HG02852 (cell line): ENCODE results near the gene RNF157.

ENCODE experiments used
- ATAC-seq: cut with Tn5 transposase; IDR thresholded peaks from one replicate; pipeline ENCODE4 v1.9.1; 2021; ENCODE audit warnings: mild to moderate bottlenecking, moderate library complexity; ENCODE audit not compliant: unreplicated experiment

RNF157 gene

DNA sequence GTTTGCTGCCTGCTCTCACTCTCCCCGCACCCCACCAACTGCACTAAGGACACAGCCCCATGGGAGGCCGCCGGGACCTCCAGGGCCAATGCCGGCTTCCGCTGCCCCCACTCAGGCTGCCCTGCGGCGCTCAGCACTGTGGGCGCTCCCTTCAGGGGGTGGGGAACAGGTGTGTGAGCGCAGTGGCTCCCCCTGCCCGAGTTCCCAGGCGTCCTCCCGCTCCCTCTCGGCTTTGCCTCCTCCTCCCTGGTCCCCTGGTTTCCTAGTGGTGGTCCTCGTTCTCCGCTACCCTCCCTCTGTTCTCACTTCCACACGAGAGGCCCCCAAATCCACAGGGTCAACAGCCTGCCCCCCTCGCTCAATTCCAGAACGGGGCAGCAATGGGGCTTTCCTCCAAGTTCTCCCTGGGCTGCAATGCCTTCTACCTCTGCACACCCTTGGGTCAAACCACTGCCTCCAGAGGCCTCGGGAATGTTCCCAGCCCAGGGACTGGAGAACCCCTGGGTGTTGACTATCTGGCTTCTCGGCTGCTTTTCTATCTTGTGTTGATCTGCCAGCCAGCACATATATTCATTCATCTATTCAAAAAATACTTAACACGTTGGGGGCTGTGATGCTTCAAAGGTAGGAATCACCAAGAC is 109.1 kb downstream of the RNF157 start:
- no peak for ATAC-seq

DNA sequence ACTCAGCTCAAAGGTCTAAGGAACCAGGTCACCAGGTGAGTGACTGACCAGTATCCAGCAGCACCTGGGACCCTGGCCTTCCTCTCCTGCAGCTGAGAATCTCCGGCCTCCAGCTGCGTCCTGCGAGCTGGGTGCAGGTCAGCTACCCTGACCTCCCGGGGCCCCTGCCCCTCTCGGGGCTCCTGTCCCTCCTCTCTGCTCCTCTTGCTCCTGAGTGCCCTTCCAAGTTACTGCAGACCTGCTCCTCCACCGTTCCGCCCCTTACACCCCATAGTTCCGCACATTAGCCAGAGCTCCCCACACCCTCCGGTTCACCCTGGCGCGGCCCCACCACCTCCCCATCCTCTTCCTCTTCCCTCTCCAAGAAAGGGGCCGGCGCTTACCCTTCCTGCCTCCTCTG is 109.8 kb downstream of the RNF157 start:
- no peak for ATAC-seq

DNA sequence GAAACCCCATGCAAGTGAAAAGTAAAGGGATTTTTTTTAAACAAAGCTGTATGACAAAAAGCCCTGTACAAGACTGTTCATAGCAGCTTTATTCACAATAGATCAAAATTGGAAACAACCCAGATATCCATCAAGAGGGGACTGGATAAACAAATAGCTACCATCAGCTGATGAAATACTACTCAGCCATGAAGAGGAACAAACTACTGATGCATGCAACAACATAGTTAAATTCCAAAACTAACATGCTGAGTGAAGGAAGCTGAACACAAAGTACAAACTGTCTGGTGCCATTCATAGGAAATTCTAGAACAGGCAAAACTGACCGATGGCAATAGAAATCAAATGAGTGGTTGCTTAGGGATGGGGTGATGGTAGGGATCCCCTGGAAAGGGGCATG is 114.4 kb downstream of the RNF157 start:
- no peak for ATAC-seq

DNA sequence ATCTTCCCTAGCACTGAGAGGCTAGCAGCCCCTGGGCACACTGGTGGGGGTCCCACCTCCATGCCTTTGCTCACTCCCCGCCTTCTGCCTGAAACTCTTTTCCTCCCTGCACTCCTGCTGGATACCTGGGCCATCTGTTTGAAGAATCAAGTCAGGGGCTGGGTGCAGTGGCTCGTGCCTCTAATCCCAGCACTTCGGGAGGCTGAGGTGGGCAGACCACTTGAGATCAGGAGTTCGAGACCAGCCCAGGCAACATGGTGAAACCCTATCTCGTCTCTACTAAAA is 115.0 kb downstream of the RNF157 start:
- ATAC-seq = no peak

DNA sequence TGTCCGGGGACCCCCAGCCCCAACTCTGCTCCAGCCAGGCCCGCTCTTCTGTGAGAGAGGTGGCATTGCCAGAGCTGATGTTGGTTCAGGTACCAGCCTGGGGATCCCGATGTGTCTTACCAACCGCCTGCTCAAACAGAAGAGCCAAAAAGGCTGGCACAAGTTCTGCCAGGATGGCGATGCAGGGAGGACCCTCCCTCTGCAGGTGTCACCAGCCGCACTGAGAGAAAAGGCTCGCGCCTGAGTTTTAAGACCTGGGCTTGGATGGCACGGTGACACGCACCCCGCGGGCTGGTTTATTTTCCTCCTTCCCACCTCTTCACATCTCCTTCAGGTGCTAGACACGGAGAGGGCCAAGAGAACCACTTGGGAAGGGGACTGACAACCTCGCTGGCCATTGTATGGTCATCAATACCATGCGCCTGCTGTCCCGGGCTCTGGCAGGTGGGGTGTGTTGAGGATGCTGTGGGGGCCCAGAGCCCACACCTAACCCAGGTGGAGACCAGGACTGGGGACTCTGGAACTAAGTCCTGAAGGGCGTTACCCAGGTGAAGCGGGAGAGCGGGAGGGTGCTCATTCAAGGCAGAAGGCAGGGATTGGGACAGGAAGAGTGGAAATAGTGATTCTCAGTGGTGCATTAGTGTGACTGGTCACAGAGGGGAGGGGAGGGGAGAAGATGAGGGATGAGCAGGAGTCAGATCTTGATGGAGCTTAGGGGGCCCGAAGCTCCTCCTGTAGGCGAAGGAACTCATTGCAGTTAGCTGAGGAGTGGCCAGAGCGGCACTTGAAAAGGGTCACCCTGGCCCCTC is 115.5 kb downstream of the RNF157 start:
- ATAC-seq = no peak

DNA sequence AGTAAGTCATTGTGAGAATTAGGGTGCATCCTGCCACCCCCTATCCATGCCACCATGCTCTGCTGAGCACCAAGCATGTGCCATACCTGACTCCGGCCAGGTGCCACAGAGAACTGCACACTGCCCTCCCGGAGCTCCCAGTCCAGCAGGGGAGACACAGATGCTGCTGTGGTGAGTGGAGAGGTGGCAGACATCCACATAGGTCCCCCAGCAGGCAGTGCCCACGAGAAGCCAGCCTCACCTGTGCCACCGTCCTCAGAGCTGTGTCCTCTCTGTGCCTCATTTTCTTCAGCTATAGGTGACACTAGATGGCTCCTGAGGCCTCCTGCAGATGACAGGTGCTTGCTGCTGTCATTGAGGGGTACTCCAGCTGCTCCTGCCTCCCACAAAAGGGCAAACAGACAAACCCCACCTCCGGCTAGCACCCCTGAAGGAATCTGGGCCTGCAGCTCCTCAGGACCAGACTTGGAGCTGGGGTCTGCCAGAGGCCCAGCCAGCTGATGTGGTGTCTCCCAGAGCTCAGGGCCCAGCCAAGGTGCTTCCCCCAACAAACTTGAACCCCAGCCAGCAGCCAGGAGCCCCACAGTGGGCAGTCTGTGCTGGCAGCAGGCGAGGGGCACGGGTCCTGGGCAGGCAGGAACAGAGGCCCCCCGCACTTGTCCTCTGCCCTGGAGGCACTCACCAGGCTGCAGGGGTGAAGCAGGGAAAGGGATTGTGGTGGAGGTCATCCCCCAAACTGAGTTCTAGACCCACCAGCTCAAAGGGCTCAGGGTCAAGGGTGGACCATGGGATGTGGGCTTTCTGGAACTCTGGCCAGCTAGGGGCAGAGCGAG is 116.3 kb downstream of the RNF157 start:
- ATAC-seq = no peak

DNA sequence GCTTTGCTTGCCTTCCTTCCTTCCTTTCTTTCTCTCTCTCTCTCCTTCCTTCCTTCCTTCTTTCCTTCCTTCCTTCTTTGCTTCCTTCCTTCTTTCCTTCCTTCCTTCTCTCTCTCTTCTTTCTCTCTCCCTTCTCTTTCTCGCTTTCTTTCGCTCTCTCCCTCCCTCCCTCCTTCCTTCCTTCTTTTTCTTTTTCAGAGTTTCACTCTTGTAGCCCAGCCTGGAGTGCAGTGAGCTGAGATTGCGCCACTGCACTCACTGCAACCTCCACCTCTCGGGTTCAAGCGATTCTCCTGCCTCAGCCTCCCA is 117.1 kb downstream of the RNF157 start:
- no peak for ATAC-seq

DNA sequence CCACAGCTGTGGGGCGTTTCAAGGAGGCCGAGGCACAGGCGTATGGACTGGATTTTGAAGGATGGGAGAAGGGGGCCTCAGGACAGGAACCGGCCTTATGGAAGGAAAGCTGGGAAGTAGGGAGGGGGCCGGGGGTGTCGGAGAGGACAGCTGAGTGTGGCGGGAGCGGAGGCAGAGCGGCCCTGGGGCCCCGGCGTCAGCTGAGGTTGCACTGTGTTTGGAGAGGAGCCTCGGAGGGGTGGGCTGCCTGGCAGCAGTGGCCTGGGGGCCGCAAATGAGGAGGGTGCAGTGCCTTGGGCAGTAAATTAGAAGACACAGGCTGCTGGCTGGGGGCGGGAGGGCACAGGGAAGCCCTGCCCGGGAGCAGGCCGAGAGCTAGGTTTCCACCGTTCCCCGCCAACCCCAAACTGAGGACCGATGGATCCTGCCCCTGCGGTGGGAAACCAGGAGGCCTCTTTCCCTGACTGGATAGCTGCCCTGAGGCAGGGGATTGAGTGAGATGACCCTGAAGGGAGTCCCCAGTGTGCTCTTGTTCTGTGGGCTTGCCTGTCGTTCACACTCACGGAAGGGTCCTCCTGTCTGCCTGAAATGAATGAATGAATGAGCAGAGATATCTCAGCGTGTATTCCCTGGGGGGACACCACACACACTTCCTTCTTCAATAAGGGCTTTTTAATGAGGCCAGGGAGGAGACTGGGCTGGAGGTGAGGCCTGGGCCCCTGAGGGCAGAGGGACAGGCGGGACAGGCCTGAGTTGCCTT is 117.7 kb downstream of the RNF157 start:
- no peak for ATAC-seq

DNA sequence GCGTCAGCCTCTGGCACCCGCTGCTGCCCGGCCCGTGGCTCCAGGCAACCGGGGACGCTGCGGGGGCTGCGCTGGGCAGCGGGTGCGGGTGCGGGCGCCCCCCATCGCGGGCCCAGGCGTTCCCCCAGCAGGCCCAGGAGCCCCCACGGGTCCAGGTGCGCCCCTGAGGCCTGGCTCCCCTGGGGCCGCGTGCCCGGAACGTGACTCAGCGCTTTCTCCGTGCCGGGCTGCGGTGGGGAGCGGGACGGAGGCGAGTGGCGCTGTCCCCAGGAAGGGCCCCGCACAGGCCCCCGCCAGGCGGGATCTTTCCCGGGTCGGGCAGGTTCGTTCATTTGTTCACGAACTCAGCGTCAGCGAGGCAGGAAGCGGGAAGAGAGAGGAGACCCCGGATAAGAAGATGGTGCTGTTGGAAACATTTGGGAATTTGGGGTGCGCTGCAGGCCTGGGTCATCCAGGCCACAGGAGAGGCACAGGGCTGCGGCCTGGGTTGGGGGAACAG is 118.3 kb downstream of the RNF157 start:
- ATAC-seq = no peak

DNA sequence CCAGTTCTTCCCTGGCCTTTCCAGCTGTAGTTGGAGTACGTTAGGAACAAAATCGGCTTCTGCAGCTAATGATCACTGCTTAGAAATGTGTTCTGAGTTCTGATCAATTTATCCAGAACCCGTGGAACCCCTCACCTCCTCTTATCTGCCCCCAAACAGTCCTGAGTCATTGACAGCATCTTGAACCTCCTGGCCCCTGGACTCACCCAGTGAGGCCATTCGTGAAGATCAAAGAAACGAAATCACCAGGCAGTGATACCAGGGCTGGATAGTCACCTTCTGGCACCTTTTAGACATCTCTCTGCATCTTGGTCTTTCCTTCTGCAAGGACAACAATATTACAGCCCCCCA is 119.7 kb downstream of the RNF157 start:
- no peak for ATAC-seq

DNA sequence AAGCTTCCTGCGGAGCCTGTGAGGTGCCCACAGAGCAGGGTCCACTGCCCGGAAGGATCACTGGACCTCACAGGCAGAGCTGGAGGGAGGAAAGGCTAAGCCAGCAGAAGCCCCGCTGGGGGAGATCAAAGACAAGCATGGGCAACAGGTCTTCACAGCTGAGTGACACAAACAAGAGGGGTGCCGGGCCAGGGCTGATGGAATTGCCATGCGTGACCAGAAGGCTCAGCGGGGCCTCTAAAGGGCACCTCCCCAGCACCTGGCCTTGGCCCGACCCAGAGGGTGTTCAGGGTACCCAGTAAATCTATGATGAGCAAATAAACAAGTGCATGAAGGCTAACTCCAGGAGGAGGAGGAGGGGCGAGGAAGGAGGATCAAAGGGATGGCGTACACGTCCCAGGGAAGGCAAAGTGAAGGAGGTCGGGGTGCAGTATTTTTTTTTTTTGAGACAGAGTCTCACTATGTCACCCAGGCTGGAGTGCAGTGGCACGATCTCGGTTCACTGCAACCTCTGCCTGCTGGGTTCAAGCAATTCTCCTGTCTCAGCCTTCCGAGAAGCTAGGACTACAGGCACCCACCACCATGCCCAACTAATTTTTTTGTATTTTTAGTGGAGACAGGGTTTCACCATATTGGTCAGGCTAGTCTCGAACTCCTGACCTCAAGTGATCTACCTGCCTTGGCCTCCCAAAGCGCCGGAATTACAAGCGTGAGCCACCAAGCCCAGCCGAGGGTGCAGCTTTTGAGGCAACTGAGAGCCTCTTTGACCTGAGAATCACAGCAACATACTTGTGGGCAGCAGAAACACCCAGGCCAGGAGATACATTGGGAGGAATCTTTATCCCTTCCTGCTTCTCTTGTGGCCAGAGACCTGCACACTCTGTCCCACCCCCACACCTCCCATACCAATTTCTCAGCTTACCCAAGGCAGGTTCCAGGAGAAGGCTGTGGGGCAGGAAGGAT is 120.6 kb downstream of the RNF157 start:
- ATAC-seq = no peak

DNA sequence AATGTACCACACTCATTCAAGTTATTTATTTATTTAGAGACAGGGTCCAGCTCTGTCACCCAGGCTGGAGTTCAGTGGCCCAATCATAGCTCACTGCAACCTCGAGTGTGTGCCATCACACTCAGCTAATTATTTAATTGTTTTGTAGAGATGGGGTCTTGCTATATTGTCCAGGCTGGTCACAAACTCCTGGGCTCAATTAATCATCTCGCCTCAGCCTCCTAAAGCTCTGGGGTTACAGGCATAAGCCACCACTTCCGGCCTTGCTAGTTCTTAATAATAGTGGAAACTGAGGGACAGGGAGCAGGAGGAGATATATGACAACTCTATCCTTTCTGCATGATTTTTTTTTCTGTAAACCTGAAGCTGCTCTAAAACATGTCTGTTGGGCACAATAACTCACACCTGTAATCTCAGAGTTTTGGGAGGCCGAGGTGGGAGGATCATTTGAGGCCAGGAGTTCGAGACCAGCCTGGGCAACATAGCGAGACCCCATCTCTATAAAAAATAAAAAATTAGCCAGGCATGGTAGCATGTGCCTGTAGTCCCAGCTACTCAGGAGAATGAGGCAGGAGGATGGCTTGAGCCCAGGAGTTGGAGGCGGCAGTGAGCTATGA is 125.0 kb downstream of the RNF157 start:
- ATAC-seq = no peak

DNA sequence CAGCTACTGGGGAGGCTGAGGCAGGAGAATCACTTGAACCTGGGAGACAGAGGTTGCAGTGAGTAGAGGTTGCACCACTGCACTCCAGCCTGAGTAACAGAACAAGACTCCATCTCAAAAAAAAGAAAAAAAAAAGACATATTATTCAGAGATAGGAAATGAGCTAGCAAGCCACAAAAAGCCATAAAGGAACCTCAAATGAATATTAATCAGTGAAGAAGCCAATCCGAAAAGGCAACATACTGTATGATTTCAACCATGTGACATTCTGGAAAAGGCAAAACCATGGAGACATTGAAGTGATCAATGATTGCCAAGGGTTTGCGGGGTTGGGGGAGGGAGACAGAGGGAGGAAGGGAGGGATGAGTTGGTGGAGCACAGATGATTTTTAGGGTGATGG is 128.3 kb downstream of the RNF157 start:
- no peak for ATAC-seq

DNA sequence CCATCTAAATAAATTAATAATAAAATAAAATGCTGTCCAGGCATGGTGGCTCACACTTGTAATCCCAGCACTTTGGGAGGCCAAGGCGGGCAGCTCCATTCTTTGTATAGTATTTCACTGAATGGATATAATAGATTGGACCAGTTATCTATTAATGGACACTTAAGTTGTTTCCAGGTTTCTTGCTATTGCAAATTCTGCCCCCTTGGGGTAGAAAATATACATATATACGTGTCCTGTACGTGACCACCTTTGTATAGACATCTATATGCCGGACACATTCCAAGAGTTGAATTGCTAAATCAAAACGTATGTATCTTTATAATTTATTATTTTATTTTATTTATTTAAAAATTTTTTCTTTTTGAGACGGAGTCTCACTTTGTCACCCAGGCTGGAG is 132.8 kb downstream of the RNF157 start:
- ATAC-seq = no peak

DNA sequence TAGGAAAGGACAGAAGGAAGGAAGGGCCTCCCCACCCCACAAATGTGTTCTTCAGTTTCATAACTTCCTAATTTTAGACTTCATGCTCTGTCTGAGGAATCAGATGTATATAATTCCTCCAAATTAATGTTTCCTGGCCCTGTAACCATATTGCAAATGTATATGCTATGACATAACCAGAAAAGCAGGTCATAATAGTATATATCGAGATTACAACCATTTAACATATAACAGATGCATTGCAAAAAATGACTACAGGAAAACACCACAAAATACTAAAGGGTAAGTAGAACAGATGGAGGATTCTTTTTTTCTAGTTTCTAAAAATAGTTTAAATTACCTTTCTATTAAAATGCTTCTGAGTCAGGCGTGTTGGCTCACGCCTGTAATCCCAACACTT is 133.6 kb downstream of the RNF157 start:
- no peak for ATAC-seq

DNA sequence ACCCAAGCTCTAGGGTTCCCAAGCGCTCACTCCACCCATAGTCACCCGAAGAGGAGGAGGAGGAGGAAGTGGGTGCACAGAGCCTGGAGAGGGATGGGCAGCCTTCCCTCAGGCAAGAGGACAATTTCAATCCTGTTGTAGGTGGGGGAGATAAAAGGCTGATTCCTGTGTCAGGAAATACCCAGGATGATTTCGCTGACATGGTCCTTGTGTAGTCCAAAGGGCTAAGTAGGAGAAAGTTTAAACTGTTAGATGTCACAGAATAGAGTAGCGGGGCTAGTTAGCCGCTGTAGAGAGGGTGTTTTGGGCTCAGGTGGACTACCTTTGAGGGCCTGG is 135.4 kb downstream of the RNF157 start:
- no peak for ATAC-seq

DNA sequence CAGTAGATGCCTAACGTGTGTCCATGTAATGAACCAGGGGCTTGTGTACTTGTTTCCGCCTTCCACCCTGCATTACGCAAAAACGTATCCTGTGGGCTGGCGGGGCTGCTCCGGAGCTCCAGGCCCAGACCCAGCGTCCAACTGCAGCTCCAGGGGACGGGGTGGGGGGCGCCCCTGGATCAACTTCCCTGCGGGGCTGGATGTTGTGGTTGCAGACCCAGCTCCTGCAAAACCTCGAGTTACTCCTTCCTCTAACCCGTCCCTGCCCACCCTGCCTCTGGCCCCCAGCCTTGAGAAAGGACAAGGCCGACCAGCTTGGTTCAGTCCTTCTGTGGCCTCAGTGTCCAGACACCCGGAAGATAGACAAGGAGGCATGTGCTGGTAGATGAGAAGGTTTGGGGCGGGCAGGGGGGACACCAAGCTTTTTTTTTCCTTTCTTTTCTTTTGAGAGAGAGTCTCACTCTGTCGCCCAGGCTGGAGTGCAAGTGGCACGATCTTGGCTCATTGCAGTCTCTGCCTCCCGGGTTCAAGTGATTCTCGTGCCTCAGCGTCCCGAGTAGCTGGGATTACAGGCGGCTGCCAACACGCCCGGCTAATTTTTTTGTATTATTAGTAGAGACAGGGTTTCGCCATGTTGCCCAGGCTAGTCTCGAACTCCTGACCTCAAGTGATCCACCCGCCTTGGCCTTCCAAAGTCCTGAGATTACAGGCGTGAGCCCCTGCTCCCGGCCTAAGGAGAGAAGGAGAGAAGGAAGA is 136.0 kb downstream of the RNF157 start:
- no peak for ATAC-seq

DNA sequence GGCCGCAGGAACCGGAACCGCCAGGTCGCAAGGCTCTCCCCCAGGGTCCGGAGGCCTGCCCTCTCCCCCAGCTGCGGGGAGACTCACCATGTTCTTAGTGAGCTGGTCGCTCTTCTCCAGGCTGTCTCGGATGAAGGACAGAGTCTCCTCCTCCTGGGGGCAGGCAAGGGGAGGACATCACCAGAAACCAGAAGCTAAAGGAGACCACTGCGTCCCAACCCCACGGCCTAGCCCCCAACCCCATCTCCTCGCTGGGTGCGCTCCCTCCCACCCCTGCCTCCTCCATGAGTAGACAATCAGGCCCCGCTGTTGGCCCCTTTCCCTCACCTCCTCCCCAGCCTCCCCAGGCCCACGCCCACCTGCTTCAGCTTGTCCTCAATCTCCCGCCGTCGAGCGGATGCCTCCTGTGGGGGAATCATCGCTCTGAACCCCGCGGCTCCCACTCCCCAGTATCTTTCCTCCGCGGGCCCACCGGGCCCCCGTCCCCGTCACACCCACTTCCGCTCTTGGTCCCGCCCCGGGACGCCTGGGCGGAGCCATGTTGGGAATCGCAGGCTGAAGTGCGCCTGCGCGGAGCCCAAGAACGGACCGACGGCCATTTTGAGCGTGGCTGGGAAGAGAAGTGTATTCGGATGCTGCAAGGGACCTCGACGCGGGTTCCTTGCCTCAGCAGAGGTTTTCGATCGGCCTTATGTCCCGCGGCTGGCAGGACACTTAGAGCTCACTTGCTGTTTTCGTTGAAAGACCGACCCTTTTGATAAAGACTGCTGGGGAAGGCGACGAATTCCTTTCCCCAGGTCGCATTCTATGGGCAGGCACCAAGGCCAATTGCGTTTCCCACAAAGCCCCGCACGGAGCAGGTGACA is 136.8 kb downstream of the RNF157 start, which contains the start of gene EXOC7:
Gene EXOC7, minus strand, starts transcription at position 514 of the 866 bp plus-strand sequence. Its CDS starts 95 bp downstream, at position 419.
- ATAC-seq = peak; percentile 78
